ENCODE data around the gene BMP8A. TPM values are rescaled to one million over a fixed set of nuclear protein-coding genes. Genes with fewer than 3 reads are reported as not detected.
A peak's percentile ranks its signal among the peaks of the same experiment; 100 is the strongest.
"Not testable (repeated sequence)": the region's sequence is repeated elsewhere in the genome, so short reads cannot be mapped to it uniquely, and the experiment has no call there.

Gene BMP8A
- total and polyA plus RNA-seq, 10 of the 15 experiments (the other 5 are each of a cell fraction or from before 2014, with no cell fraction given) = not detected

DNA sequence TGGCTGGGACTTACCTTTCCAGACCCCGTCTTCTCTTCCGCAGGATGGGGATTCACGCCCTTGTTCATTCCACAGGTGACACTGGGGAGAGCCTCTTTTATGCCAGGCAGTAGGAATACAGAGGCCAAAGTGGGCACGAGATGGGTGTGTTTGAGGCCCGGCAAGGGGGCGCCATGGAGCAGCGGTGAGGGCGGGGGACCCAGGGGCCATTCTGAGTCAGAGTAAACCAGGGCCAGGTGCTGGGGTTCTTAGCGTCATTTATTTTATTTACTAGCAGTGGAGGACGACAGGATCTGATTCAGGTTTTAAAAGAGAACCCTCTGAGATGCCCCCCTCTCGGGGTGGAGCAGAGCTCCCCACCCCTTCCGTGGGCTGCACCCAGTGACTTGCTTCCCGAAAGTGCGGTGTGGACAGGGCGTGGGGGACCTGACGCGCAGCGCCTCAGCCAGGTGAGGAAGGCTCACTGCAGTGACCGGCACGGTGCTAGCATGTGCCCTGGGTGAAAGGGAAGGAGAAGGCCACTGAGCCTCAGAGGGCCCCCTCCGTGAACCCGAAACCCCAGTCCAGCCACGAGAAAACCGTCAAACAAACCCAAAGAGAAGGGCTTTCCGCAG lies 20.9 kb downstream of the BMP8A start:
- 17% methylated on average over 4 of the region's 25 CpGs for WGBS (ENCODE audit: insufficient coverage, insufficient replicate concordance, low lambda C conversion rate, missing lambda C conversion rate)
- FAIRE-seq = peak; percentile 56
- ATAC-seq; H3K36me3 ChIP-seq (ENCODE audit: control insufficient read depth in 2 of 2, insufficient read depth in 2 of 2, low read length in 1 of 2); H3K27ac ChIP-seq (ENCODE audit: control insufficient read depth, insufficient read depth); RAD21 ChIA-PET (ENCODE audit: unreplicated experiment); in situ Hi-C loops (cut with MboI); H3K9me3 ChIP-seq (replicated peaks; ENCODE audit: control insufficient read depth, insufficient read depth, low read length); CTCF ChIA-PET; SMC1A ChIA-PET (ENCODE audit: uncharacterized antibody, unreplicated experiment); H3K4me2 ChIP-seq (ENCODE audit: control insufficient read depth, insufficient read depth); H3K79me2 ChIP-seq (ENCODE audit: control insufficient read depth, insufficient read depth, low read length); H3K4me3 ChIP-seq; H2AFZ ChIP-seq (ENCODE audit: control insufficient read depth, low read depth, low read length); H3K9ac ChIP-seq (ENCODE audit: control insufficient read depth, insufficient read depth, low read length); intact Hi-C loops (cut with micrococcal nuclease; ENCODE audit: unreplicated experiment); H3K27me3 ChIP-seq (replicated peaks in 1 of 2; ENCODE audit: control insufficient read depth in 2 of 2, insufficient read depth in 2 of 2, low read length in 1 of 2); H4K20me1 ChIP-seq (ENCODE audit: control insufficient read depth, insufficient read depth); DNase-seq (ENCODE audit: low read depth, low spot score); POLR2A ChIA-PET; BruUV-seq (replicated peaks): not testable (repeated sequence)
- peaks cover 18% of the 10 kb centered on the region for H3K4me1 ChIP-seq (ENCODE audit: control insufficient read depth, insufficient read depth, low read length)

DNA sequence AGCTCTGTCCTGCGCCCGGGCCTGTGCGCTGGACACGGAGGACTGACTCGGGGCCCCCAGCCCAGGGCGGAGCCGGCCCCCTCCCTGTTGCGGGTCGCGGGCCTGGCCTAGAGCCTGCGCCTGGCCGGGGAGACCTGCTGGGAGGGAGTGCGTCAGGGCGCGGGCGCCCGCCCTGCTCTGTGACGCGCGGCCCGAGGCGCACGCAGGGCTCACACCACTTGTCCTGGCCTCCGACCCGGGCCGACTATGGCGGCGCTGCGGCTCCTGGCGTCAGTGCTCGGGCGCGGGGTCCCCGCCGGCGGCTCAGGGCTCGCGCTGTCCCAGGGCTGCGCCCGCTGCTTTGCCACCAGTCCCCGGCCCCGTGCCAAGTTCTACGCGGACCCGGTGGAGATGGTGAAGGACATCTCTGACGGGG lies 23.3 kb downstream of the BMP8A start:
- H3K27ac ChIP-seq (ENCODE audit: control insufficient read depth, insufficient read depth); H3K27me3 ChIP-seq (replicated peaks in 1 of 2; ENCODE audit: control insufficient read depth in 2 of 2, insufficient read depth in 2 of 2, low read length in 1 of 2); CTCF ChIA-PET; H3K4me2 ChIP-seq (ENCODE audit: control insufficient read depth, insufficient read depth); FAIRE-seq; H2AFZ ChIP-seq (ENCODE audit: control insufficient read depth, low read depth, low read length); RAD21 ChIA-PET (ENCODE audit: unreplicated experiment); H3K9me3 ChIP-seq (replicated peaks; ENCODE audit: control insufficient read depth, insufficient read depth, low read length); H3K79me2 ChIP-seq (ENCODE audit: control insufficient read depth, insufficient read depth, low read length); BruUV-seq (replicated peaks); H3K9ac ChIP-seq (ENCODE audit: control insufficient read depth, insufficient read depth, low read length); H3K36me3 ChIP-seq (ENCODE audit: control insufficient read depth in 2 of 2, insufficient read depth in 2 of 2, low read length in 1 of 2); SMC1A ChIA-PET (ENCODE audit: uncharacterized antibody, unreplicated experiment); POLR2A ChIA-PET; H3K4me3 ChIP-seq; DNase-seq (ENCODE audit: low read depth, low spot score); H3K4me1 ChIP-seq (ENCODE audit: control insufficient read depth, insufficient read depth, low read length); intact Hi-C loops (cut with micrococcal nuclease; ENCODE audit: unreplicated experiment); in situ Hi-C loops (cut with MboI); H4K20me1 ChIP-seq (ENCODE audit: control insufficient read depth, insufficient read depth): not testable (repeated sequence)
- WGBS (ENCODE audit: insufficient coverage, insufficient replicate concordance, low lambda C conversion rate, missing lambda C conversion rate) = 12% methylated on average over 27 of the region's 46 CpGs
- peak; percentile 61 for ATAC-seq
- peak; percentile 90 for TF ChIP-seq HDAC6 (IDR thresholded peaks at IDR 0.05; ENCODE audit: unreplicated experiment)

Data from GM12878 (cell line).